Liver (tissue), 3 donors: ENCODE measurements around the gene XPNPEP1.

Experiments
- EGR1 ChIP-seq, 2 donors: IDR thresholded peaks; 2 replicates each; pipeline ENCODE4 v1.6.1; 2016 to 2018; ENCODE audit warnings: antibody characterized with exemption in 2 of 2, low read depth in 2 of 2
- JUND ChIP-seq, 2 donors: IDR thresholded peaks; 2 replicates each; pipeline ENCODE4 v1.6.1; 2016; ENCODE audit warnings: antibody characterized with exemption in 2 of 2
- RAD21 ChIP-seq, 2 donors: IDR thresholded peaks; 2 replicates each; pipeline ENCODE4 v1.6.1; 2016; ENCODE audit warnings: antibody characterized with exemption in 2 of 2, mild to moderate bottlenecking in 2 of 2
- RXRA ChIP-seq, 2 donors: IDR thresholded peaks; 2 replicates each; pipeline ENCODE4 v1.6.1; 2017 to 2018; ENCODE audit warnings: antibody characterized with exemption in 2 of 2, mild to moderate bottlenecking in 1 of 2
- TAF1 ChIP-seq: conservative IDR thresholded peaks from 2 replicates; pipeline ENCODE4 v1.6.1; 2016; ENCODE audit warnings: antibody characterized with exemption, mild to moderate bottlenecking
- TF ChIP-seq, protein P1 (sequence below): fragments of 150-350 bp; IDR thresholded peaks from 2 replicates; pipeline ENCODE4 v1.5.1; 2017; ENCODE audit warnings: improper control_type of control experiment, low read depth, low read length; ENCODE audit not compliant: missing input control
- TF ChIP-seq, protein P2 (sequence below): IDR thresholded peaks from 2 replicates; pipeline ENCODE4 v1.6.1; 2016; ENCODE audit warnings: antibody characterized with exemption
- TF ChIP-seq, protein P3 (sequence below): IDR thresholded peaks from 2 replicates; pipeline ENCODE4 v1.6.1; 2016; ENCODE audit warnings: antibody characterized with exemption, mild to moderate bottlenecking
- TF ChIP-seq, protein P4 (sequence below): IDR thresholded peaks from 2 replicates; pipeline ENCODE4 v1.6.1; 2016; ENCODE audit warnings: antibody characterized with exemption
- TF ChIP-seq, protein P5 (sequence below): IDR thresholded peaks from 2 replicates; pipeline ENCODE4 v1.6.1; 2016; ENCODE audit warnings: antibody characterized with exemption
- donor health status: healthy.
- donor health status: healthy.

DNA sequence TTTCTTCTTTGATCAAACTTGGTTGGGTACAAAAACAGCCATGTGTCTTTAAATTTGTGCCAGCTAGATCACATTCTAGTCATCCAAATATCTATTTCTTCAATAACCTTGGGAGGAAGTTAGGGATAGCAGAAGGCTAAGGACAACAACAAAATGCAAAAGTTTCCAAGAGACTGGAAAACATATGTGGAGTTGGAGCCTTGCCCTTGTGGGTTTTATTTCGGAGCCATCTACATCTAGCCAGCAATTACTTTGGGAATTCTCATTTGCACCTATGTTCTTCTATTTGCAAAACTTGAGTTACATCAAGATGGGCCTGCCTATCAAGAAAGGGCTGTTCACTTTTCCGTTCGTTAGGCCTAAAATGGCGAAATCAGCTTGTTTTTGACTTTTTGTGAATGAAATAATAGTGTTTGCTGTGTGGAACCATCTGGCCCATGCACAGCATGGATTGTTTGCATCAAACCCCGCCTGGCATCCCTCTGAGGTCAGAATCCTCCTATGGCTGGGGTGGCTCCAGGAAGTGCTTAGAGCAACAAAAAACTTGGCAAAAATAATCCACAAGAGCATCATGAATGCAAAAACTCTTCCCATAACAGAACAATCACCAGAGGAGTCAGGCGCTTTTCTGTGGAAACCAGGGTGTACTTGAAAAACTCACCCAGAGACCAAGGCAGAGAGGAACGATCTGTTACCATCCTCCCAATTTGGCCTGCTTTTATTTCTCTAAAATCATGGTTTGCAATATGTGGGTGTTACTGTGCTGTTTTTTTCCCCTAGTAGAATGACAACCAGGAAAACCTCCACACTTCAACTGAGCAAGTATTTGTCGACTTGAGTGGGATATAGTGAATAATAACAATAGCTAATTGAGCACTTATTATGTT is 36.2 kb upstream of the XPNPEP1 start:
- TF ChIP-seq, protein P1, sequence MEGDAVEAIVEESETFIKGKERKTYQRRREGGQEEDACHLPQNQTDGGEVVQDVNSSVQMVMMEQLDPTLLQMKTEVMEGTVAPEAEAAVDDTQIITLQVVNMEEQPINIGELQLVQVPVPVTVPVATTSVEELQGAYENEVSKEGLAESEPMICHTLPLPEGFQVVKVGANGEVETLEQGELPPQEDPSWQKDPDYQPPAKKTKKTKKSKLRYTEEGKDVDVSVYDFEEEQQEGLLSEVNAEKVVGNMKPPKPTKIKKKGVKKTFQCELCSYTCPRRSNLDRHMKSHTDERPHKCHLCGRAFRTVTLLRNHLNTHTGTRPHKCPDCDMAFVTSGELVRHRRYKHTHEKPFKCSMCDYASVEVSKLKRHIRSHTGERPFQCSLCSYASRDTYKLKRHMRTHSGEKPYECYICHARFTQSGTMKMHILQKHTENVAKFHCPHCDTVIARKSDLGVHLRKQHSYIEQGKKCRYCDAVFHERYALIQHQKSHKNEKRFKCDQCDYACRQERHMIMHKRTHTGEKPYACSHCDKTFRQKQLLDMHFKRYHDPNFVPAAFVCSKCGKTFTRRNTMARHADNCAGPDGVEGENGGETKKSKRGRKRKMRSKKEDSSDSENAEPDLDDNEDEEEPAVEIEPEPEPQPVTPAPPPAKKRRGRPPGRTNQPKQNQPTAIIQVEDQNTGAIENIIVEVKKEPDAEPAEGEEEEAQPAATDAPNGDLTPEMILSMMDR = no peak
- TF ChIP-seq, protein P2, sequence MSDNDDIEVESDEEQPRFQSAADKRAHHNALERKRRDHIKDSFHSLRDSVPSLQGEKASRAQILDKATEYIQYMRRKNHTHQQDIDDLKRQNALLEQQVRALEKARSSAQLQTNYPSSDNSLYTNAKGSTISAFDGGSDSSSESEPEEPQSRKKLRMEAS = no peak
- TF ChIP-seq EGR1 (IDR thresholded peaks at IDR 0.05; ENCODE audit: low read depth in 2 of 2) (no peak), RAD21 (IDR thresholded peaks at IDR 0.05) (no peak), JUND (IDR thresholded peaks at IDR 0.05) (no peak), TAF1 (no peak), RXRA (IDR thresholded peaks at IDR 0.05) (no peak)
- TF ChIP-seq, protein P3, sequence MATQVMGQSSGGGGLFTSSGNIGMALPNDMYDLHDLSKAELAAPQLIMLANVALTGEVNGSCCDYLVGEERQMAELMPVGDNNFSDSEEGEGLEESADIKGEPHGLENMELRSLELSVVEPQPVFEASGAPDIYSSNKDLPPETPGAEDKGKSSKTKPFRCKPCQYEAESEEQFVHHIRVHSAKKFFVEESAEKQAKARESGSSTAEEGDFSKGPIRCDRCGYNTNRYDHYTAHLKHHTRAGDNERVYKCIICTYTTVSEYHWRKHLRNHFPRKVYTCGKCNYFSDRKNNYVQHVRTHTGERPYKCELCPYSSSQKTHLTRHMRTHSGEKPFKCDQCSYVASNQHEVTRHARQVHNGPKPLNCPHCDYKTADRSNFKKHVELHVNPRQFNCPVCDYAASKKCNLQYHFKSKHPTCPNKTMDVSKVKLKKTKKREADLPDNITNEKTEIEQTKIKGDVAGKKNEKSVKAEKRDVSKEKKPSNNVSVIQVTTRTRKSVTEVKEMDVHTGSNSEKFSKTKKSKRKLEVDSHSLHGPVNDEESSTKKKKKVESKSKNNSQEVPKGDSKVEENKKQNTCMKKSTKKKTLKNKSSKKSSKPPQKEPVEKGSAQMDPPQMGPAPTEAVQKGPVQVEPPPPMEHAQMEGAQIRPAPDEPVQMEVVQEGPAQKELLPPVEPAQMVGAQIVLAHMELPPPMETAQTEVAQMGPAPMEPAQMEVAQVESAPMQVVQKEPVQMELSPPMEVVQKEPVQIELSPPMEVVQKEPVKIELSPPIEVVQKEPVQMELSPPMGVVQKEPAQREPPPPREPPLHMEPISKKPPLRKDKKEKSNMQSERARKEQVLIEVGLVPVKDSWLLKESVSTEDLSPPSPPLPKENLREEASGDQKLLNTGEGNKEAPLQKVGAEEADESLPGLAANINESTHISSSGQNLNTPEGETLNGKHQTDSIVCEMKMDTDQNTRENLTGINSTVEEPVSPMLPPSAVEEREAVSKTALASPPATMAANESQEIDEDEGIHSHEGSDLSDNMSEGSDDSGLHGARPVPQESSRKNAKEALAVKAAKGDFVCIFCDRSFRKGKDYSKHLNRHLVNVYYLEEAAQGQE = no peak
- TF ChIP-seq, protein P4, sequence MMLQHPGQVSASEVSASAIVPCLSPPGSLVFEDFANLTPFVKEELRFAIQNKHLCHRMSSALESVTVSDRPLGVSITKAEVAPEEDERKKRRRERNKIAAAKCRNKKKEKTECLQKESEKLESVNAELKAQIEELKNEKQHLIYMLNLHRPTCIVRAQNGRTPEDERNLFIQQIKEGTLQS = no peak
- TF ChIP-seq, protein P5, sequence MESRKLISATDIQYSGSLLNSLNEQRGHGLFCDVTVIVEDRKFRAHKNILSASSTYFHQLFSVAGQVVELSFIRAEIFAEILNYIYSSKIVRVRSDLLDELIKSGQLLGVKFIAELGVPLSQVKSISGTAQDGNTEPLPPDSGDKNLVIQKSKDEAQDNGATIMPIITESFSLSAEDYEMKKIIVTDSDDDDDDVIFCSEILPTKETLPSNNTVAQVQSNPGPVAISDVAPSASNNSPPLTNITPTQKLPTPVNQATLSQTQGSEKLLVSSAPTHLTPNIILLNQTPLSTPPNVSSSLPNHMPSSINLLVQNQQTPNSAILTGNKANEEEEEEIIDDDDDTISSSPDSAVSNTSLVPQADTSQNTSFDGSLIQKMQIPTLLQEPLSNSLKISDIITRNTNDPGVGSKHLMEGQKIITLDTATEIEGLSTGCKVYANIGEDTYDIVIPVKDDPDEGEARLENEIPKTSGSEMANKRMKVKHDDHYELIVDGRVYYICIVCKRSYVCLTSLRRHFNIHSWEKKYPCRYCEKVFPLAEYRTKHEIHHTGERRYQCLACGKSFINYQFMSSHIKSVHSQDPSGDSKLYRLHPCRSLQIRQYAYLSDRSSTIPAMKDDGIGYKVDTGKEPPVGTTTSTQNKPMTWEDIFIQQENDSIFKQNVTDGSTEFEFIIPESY = no peak
